NCI-H2171 (cell line): ENCODE data around the gene EIF5A2.
"Not testable (repeated sequence)": the region's sequence is repeated elsewhere in the genome, so short reads cannot be mapped to it uniquely, and the experiment has no call there.

ENCODE experiments used
- DNase-seq: peaks from one replicate; lab custom pipeline; 2025; lab: John Stamatoyannopoulos, UW

EIF5A2 gene

DNA sequence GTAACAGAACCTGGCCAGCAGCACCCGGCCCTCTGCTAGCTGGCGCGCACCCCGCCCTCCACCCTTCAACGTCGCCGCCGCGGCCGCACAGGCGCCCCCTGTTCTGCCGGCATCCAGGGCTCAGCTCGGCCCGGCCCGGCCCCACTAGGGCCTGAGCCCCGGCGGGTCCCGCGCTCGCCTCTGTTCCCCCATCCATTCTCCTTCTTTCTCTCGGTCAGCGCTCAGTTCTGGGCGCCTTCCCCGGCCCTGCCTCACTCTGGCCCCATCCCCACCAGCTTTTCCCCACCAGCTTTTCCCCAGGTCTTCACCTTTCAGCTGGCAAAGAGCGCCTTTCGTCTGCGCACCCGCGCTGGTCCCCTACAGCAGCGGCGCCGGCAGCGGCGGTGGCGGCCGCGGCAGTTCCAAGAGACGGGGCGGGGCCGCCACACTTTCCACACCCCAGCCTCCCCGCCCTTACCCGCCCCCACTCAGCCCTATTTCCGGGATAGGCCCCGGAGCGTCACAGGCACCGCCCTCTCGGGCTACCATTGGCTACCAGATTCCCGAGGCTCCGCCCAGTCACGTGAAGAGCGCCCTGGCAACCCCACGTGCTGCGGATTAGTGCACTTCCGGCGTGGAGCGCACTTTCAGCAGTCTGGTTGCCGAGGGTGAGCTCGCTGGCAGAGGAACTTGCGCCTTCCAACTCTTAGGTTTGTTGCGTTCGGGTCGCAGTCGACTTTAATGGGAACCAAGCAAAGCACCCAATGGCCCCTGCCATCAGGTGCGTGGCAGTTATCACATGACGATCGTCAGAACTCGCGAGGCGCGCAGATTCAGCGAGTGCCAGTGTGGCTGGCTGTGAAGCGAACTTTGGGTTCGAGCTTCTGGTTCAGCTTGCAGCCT, at the start of gene EIF5A2:
TSS of gene EIF5A2 (minus strand) at position 403 of the 882 bp plus-strand sequence. CDS start 831 bp downstream, outside the sequence.
- peak; percentile 99 for DNase-seq

DNA sequence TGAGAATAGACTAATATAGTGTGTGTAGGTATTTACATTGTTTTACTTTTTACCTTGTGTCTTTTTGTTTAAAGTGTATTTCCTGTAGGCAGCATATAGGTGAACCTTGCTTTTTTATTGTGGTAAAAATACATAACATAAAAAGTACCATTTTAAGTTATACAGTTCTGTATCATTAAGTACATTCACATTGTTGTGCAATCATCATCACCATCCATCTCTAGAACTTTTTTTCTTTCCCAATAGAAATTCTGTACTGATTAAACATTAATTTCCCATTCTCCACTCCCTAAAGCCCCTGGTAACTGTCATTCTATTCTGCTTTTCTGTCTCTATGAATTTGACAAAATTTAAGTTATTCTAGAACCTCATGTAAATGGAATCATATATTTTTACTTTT, 48.2 kb upstream of the EIF5A2 start:
- no peak for DNase-seq

DNA sequence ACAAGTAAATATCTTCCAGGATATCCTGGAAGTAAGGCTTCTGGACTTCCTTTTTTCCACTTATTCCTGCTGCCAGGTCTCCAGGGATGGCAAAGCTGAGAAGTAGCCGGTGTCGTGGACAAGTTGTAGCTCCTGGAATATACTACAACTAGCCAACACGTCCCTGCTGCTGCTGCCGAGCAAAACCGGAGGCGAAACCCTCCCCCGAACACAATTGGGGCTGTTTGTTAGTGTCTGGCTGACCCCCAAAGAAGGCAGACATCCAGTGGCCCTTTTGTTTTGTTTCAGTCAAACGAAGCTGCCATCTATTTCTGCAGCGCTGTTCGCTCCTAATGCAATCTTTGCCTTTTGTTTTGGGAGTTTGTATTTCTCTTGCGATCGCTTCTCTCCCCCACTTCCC, 45.3 kb upstream of the EIF5A2 start:
- no peak for DNase-seq

DNA sequence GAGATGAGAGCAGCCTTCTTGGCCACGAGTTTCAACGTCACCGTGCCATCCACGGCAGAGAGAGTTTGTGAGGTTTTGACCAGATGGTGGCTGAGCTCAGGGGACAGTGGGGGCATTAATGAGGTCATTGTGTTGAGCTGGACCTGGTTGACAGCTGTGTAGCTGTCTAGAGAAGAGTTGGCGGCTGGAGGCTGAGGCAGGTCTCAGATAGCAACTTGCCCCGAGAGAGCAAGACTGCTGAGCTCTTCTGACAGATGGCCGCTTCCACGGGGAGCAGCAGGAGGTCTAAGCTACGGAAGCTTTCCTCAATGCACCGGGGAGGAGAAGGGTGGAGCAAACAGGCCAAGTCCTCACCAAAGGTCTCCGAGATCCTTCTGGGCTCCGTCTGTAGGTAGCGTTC, 44.8 kb upstream of the EIF5A2 start:
- DNase-seq = peak; percentile 75

DNA sequence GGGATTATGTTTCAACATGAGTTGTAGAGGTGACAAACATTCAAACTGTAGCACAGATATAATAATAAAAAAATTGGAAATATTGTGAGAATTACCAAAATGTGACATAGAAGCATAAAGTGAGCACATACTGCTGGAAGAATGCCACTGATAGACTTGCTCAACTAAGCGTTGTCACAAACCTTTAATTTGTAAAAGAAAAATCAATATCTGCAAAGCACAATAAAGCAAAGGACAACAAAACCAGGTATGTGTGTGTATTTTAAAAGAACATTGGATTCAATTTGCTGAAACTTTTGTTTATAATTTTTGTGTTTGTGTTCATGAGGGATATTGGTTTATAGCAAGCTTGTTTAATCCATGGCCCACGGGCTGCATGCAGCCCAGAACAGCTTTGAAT, 40.8 kb upstream of the EIF5A2 start:
- no peak for DNase-seq

DNA sequence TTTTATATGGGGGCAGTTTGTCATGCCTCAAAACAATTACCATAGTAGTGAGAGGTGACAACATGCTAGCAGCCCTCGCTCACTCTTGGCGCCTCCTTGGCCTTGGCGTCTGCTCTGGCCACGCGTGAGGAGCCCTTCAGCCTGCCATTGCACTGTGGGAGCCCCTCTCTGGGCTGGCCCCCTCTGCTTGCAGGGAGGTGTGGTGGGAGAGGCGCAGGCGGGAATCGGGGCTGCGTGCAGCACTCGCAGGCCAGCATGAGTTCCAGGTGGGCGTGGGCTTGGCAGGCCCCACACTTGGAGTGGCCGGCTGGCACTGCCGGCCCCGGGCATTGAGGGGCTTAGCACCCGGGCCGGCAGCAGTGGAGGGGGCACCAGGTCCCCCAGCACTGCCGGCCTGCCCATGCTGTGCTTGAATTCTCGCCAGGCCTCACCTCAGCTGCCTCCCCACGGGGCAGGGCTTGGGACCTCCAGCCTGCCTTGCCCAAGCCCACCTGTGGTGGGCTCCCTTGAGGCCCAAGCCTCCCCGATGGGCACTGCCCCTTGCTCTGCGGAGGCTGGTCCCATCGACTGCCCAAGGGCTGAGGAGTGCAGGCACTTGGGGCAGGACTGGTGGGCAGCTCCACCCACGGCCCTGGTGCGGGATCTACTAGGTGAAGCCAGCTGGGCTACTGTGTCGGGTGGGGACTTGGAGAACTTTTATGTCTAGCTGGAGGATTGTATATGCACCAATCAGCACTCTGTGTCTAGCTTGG, 38.8 kb upstream of the EIF5A2 start:
- no peak for DNase-seq

DNA sequence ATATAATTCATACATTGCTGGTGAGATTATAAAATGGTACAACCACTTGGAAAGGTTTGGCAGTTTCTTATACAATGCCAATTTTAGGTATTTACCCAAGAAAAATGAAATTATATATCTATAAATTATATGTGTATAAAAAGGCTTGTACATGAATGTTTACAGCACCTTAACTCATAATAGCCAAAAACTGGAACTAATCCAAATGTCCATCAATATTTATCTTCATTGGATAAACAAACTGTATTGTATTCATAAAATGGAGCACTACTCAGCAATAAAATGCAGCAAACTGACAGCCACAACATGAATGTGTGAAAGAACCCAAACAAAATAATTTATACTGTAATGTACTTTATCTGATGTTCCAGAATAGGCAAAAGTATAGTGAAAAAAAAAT, 33.6 kb upstream of the EIF5A2 start:
- no peak for DNase-seq

DNA sequence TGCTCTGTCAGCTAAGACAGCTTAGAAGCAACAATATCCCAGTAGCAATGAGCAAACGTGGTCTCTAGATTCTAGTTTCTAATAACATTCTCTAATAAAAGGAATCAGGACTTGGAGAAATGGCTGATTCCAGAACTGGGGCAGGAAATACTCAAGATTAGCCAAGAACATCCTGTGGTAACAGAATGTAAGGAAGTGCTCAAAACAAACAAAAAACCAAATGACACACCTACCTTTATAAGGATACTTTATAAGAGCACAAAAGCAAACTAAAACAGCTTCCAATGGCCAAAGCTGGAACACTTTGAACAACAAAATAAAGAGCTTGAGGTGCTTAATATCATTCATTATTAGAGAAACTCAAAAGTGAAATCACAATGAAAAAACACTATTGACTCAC, 33.1 kb upstream of the EIF5A2 start:
- DNase-seq = no peak

DNA sequence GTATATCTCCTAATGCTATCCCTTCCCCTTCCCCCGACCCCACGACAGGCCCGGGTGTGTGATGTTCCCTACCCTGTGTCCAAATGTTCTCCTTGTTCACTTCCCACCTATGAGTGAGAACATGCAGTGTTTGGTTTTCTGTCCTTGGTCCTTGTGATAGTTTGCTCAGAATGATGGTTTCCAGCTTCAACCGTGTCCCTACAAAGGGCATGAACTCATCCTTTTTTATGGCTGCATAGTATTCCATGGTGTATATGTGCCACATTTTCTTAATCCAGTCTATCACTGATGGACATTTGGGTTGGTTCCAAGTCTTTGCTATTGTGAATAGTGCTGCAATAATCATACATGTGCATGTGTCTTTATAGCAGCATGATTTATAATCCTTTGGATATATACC, 24.6 kb upstream of the EIF5A2 start:
- DNase-seq = not testable (repeated sequence)

DNA sequence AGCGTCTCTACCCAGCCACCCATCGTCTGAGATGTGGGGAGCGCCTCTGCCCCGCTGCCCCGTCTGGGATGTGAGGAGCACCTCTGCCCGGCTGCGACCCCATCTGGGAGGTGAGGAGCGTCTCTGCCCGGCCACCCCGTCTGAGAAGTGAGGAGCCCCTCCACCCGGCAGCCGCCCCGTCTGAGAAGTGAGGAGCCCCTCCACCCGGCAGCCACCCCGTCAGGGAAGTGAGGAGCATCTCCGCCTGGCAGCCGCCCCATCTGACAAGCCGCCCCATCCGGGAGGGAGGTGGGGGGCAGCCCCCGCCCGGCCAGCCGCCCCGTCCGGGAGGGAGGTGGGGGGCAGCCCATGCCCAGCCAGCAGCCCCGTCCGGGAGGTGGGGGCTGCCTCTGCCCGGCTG, 15.1 kb upstream of the EIF5A2 start:
- not testable (repeated sequence) for DNase-seq

DNA sequence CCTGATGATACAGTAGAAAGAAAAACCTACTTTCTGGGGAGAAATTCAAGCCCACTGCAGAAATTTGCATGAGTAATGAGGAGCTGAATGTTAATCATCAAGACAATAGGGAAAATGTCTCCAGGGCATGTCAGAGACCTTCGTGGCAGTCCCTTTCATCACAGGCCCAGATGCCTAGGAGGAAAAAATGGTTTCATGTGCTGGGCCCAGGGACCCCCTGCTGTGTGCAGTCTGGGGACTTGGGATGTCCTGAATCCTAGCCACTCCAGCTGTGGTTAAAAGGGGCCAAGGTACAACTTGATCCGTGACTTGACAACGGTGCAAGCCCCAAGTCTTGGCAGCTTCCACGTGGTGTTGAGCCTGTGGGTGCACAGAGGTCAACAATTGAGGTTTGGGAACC, 10.3 kb upstream of the EIF5A2 start:
- DNase-seq = no peak

DNA sequence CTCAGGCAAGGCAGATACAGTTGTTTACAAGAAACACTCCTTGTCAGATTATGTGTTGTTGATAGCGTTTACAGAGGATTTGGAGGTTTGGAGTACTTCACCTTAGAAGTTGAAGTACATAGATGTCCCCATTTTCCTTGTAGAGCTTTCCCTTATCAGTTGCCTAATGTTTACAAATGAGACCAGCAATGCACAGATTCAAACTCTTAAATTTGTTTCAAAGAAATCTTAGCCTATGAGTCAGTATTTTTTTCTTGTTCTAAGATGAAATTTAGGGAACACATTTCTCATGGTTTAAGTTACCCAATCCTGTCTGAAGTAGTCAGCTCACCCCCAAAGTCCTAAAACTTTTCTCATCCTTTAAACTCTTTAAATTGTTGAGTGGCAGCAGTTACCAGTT, 6.3 kb upstream of the EIF5A2 start:
- no peak for DNase-seq

DNA sequence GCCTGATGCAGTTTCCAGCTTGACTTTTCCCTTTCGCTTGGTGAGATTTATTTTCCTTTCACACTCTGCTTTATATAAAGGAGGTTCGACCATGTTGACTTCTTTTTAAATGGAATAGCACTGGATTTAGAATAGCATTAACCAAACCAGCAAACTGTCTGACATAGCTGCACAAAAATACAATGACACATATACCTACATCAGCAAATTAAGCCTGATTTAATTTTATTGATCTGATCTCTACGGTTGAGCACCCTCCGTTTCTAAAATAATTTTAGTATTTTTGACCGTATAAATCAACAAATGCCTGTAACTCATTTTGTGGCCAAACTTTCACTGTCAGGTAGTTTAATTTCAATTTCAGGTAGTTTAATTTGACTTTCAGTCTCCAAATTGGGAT, 5.8 kb upstream of the EIF5A2 start:
- DNase-seq = no peak

DNA sequence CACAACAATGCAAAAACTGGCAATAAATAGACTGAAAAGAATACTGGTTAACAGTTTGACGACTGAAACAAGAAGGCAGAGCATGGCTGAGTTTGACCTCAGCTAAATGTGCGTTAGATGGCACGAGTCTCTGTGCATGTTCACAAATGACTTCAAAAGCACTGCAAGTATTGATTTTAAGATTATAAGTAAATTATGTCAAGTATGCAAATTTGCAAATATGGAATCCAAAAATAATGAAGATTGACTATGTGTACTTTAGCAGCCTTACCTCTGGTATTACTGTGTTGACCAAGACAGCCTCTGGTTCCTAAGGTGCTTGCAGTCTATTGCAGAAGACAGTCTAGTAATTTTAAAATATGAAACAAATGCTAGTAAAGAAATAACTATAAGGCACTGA, 2.6 kb upstream of the EIF5A2 start:
- DNase-seq = no peak

DNA sequence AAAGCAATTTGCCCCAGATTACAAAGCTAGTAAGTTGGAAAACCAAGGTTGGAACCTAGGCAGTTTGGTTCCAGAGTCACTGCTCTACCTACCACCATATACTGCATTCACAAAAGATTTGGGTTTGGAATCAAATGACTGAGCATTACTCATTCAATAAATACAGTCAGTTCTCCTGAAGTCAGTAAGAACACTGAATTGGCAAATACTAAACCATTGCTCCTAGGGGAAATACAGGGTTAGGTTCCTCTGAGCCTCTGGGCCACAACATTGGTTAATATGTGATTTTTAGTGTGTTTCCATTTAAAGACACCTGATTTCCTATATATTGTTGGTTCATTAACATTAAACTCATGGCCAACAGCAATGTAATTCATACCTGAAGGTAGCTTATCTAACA, 2.1 kb upstream of the EIF5A2 start:
- no peak for DNase-seq

DNA sequence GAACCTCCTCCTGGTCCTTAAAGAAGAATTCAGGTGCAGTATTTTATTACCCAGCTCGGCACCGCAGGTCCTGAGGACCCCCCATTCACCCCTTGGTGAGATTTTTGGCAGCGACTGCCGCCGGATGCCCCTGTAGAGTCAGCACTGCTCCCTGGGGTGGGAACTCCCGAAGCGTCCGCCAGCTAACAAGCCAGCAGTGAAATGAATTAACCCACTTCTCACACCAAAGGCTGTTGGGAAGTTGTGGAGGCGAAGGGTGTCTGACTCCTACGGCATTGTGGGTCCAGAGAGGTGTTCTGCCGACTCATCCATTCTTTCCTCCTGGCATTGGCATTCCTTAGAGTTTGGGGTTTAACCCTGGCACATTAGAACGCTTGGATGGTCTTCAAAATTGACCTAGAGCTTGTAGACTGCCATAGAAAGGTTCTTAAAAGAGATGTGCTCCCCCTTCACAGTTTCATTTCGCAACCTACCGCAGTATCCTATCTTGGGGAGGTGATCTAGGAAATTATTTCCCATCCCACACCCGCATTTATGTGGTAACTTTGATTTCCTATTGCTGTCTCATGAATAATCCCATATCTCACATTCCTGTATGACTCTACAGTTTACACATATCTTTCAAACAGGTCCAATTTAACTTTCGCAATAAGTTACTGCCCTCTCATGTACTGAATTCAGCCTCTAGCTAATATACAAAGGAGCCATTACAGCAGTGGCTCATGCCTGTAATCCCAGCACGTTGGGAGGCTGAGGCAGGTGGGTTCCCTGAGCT, 879 bp upstream of the EIF5A2 start:
- no peak for DNase-seq

DNA sequence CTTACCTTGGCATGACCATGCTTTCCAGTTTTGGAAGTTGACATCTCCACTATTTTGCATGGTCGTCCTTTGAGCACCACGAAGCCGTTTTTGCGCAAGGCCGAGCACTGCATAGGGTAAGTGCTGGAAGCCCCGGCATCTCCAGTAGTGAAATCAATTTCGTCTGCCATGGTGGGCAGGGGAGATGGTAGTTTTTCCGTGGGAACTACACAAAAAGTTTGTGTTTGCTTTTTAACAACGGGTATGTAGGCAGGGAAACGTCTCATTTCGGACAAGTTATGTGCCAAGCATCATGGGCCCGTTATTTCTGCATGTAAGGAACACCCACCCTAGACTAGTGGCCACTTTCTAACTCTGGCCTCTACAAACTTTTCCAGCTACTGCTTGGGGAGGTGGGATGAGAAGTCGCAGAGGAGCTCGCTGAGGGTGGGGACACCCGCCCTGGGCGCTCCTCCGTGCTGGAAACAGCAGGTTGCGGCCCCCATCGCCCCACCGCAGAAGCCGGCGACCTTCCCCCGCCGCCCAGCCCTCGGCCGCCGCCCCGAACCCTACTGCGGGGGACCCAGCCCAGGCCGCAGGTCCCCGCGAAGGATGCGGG, 701 bp downstream of the EIF5A2 start:
- no peak for DNase-seq

DNA sequence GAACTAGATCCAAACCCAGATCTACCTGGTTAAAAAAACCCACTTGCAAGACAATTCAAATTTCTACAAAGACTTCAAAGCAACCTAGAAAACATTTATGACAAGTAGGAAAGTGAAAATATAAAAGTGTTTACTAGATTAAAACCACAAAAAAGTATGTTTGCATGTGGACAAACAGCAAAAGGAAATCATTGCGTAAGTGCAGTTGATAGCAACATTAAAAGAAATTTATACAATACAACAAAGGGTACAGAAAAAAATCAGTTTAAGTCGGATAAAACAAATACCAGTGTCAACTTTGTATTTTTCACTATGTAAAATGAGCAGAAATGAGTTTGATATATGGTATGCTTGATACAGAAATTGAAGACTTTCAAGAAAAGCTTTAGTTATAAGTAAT, 2.6 kb downstream of the EIF5A2 start:
- DNase-seq = no peak

DNA sequence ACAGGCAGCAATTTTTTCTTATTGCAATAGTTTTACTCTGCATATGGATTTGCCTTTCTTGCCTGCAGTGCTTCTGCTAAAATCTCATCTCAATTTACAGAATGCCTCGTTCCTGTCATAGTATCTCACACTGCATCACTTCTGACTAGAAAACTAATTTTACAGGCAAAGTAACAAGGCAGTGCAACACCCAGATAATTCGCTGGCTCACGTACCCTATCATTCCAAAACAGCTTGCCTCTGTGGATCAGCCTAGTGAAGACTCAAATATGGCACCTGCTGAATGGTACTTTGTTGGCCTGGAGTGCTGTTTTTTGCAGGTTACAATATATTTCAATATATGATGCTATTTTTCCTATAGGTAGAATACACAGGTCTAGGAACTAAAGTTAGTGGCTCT, 5.3 kb downstream of the EIF5A2 start:
- no peak for DNase-seq

DNA sequence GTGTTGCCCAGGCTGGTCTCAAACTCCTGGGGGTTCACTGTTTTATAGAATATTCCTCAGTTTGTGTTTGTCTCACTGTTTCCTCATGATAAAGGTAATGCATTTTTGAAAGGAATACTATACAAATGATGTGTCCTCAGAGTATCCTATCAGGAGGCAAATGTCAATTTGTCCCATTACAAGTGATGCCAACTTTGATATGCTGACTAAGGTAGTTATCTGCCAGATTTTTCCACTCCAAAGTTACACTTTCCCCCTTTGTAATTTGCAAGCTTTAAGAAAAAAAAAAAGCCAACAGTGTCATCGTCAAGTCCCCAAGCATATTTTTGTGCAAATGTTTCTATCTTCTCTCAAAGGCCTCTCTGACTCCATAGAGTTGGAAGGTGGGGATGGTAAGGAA, 9.0 kb downstream of the EIF5A2 start:
- no peak for DNase-seq

DNA sequence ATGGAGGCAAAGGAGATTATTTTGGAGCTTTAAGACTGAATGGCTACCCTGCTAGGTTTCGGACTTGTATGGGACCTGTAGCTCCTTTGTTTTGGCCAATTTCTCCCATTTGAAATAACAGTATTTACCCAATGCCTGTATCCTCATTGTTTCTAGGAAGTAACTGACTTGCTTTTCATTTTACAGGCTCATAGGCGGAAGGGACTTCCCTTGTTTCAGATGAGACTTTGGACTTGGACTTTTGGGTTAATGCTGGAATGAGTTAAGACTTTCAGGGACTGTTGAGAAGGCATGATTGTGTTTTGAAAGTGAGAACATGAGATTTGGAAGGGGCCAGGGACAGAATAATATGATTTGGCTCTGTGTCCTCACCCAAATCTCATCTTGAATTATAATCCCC, 10.5 kb downstream of the EIF5A2 start:
- DNase-seq = no peak

DNA sequence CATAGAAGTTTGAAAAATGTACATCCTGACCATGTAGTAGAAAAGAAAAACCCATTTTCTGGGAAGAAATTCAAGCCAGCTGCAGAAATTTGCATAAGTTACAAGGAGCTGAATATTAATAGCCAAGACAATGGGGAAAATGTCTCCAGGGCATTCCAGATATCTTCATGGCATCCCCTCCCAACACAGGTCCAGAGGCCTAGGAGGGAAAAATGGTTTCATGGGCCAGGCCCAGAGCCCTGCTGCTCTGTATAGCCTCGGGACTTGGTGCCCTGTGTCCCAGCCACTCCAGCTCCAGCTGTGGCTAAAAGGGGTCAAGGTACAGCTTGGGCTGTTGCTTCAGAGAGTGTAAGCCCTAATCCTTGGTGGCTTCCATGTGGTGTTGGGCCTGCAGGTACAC, 11.2 kb downstream of the EIF5A2 start:
- not testable (repeated sequence) for DNase-seq
